ENCODE measurements around the gene SH2D5. TPM values are rescaled to one million over a fixed set of nuclear protein-coding genes. Genes with fewer than 3 reads are reported as not detected.

The SH2D5 gene
- total RNA-seq, 1 experiment from 2014 or later, result 7.1 TPM

DNA sequence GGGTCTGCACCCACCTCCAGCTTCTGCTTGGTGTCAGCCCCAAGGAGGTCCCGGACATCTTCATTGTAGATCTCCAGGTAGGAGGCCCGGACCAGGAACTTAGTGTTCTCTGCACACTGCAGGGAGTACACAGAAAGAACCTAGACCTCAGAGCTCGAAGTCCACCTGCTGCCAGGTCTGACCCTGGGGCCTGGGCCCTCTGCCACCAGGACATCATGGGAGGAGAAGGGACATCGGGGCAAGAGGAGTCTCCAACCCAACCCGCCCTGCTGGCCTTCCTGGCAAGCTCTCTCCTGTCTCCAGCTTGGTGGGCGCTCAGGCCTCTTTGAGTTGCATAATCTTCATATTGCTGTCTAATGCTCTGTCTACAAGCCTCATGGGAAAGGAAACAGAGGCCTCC is 19.1 kb downstream of the SH2D5 start:
- POLR2A ChIA-PET (ENCODE audit: unreplicated experiment), result no interaction called here
- no peak for DNase-seq
- Histone ChIP-seq H3K27ac (ENCODE audit: low read length) (no peak overlapping the region), H3K9me3 (ENCODE audit: low read length) (no peaks in the 10 kb centered on the region), H3K79me2 (ENCODE audit: low read length) (no peaks in the 10 kb centered on the region), H2AFZ (ENCODE audit: low read length) (no peak overlapping the region), H3K36me3 (ENCODE audit: low read depth, low read length) (no peaks in the 10 kb centered on the region), H3F3A (ENCODE audit: low read length, unreplicated experiment) (no peaks in the 10 kb centered on the region), H3K4me2 (ENCODE audit: low read length) (no peak overlapping the region), H4K20me1 (ENCODE audit: low read length) (no peaks in the 10 kb centered on the region), H3K9ac (ENCODE audit: low read length) (no peak overlapping the region), H3K27me3 (ENCODE audit: low read length) (no peaks in the 10 kb centered on the region), H3K4me1 (ENCODE audit: insufficient read depth, low read length) (0 out of 2 replicates have a peak, but pooled peaks cover 3% of the 10 kb centered on the region), H3K9me2 (replicated peaks; ENCODE audit: low read length) (no peaks in the 10 kb centered on the region), H3K4me3 (ENCODE audit: low read length) (no peak overlapping the region)
- intact Hi-C loops (cut with micrococcal nuclease), result no loop called here
- ATAC-seq, result no peak
- no peak for TF ChIP-seq EZH2 (IDR thresholded peaks at IDR 0.05; ENCODE audit: low read length, unreplicated experiment)
- TF ChIP-seq CTCF (conservative IDR thresholded peaks at IDR 0.05; ENCODE audit: low read depth, low read length), result no peak
- no peak for TF ChIP-seq EZH2phosphoT487 (IDR thresholded peaks at IDR 0.05; ENCODE audit: borderline replicate concordance, low read length)
- CTCF ChIA-PET, result no interaction called here
- BruUV-seq (replicated peaks), result no TSS peak

GRCh38 chr1:20712215-20712577 is 20.3 kb downstream of the SH2D5 start:
- H2AFZ ChIP-seq (ENCODE audit: low read length), result no peak overlapping the region
- no peaks in the 10 kb centered on the region for H3F3A ChIP-seq (ENCODE audit: low read length, unreplicated experiment)
- no TSS peak for BruUV-seq (replicated peaks)
- no peak overlapping the region for H3K4me2 ChIP-seq (ENCODE audit: low read length)
- no peaks in the 10 kb centered on the region for H3K27me3 ChIP-seq (ENCODE audit: low read length)
- ChIA-PET POLR2A (ENCODE audit: unreplicated experiment) (no interaction called here), CTCF (no interaction called here)
- no peaks in the 10 kb centered on the region for H4K20me1 ChIP-seq (ENCODE audit: low read length)
- ATAC-seq (no peak), DNase-seq (no peak)
- H3K27ac ChIP-seq (ENCODE audit: low read length), result no peak overlapping the region
- no peak overlapping the region for H3K4me3 ChIP-seq (ENCODE audit: low read length)
- TF ChIP-seq EZH2 (IDR thresholded peaks at IDR 0.05; ENCODE audit: low read length, unreplicated experiment), result no peak
- intact Hi-C loops (cut with micrococcal nuclease), result no loop called here
- H3K9me2 ChIP-seq (replicated peaks; ENCODE audit: low read length), result no peaks in the 10 kb centered on the region
- no peaks in the 10 kb centered on the region for H3K79me2 ChIP-seq (ENCODE audit: low read length)
- H3K4me1 ChIP-seq (ENCODE audit: insufficient read depth, low read length), result 0 out of 2 replicates have a peak, but pooled peaks cover under 1% of the 10 kb centered on the region
- no peaks in the 10 kb centered on the region for H3K9me3 ChIP-seq (ENCODE audit: low read length)
- H3K9ac ChIP-seq (ENCODE audit: low read length), result no peak overlapping the region
- H3K36me3 ChIP-seq (ENCODE audit: low read depth, low read length), result no peaks in the 10 kb centered on the region

DNA sequence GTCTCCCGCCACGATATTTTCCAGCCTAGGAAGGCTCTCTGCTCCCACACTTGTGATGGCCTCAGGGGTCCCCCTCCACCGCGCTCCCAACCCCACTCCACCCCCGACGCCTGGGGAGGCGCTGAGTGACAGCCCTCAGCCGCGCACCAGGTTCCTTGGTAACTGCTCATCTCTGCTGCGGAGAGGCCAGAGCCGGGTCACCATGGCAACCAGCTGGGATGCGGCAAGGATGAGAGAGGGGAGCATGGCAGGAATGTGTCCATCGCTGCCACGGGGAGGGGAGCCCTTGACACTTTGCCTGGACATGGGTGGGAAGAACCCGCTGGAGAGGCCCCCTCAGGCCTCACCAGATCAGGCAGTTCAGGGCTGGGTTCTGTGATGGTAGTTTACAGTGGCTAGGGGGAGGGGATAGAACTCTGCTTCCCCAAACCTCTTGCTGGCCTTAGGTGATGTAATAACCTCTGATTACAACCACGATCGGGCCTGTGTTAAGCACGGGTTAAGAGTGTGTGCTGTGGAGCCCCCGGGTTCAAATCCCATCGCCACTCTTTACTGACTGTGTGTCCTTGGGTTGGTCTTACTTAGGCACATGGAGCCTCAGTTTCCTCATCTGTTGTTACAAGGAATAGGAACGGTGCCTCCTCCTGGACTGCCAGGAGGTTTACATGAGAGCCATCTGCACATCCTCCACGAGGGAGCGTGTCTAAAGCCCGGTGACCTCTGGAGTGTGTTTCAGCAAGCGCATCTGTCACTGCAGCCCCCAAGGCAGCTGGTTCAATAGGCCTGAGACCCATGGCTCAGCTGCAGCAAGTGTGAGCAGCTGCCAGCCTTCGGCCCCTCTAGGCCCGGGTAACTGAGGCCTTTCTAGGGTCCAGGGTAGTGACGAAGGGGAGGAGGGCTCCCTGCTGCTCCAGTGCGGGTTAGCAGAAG is 21.0 kb downstream of the SH2D5 start:
- H3K27ac ChIP-seq (ENCODE audit: low read length), result no peak overlapping the region
- POLR2A ChIA-PET (ENCODE audit: unreplicated experiment), result no interaction called here
- no peaks in the 10 kb centered on the region for H3K79me2 ChIP-seq (ENCODE audit: low read length)
- no peak for DNase-seq
- no peaks in the 10 kb centered on the region for H3K9me2 ChIP-seq (replicated peaks; ENCODE audit: low read length)
- H4K20me1 ChIP-seq (ENCODE audit: low read length), result no peaks in the 10 kb centered on the region
- no peaks in the 10 kb centered on the region for H3F3A ChIP-seq (ENCODE audit: low read length, unreplicated experiment)
- no peak; the same call in 1 of the 2 replicates for ATAC-seq
- H2AFZ ChIP-seq (ENCODE audit: low read length), result no peak overlapping the region
- H3K27me3 ChIP-seq (ENCODE audit: low read length), result no peaks in the 10 kb centered on the region
- no TSS peak for BruUV-seq (replicated peaks)
- intact Hi-C loops (cut with micrococcal nuclease), result no loop called here
- H3K4me2 ChIP-seq (ENCODE audit: low read length), result no peak overlapping the region
- H3K4me3 ChIP-seq (ENCODE audit: low read length), result no peak overlapping the region
- H3K9ac ChIP-seq (ENCODE audit: low read length), result no peak overlapping the region
- H3K36me3 ChIP-seq (ENCODE audit: low read depth, low read length), result no peaks in the 10 kb centered on the region
- H3K9me3 ChIP-seq (ENCODE audit: low read length), result no peaks in the 10 kb centered on the region
- no peaks in the 10 kb centered on the region for H3K4me1 ChIP-seq (ENCODE audit: insufficient read depth, low read length)
- CTCF ChIA-PET, result no interaction called here
- 0 out of 2 replicates have a peak, but pooled peaks have one; percentile 29 for TF ChIP-seq CTCF (conservative IDR thresholded peaks at IDR 0.05; ENCODE audit: low read depth, low read length)
- TF ChIP-seq EZH2 (IDR thresholded peaks at IDR 0.05; ENCODE audit: low read length, unreplicated experiment), result no peak
